ENCODE data around the gene SMAD6. TPM values are rescaled to one million over a fixed set of nuclear protein-coding genes. Genes with fewer than 3 reads are reported as not detected.

SMAD6 gene
- total RNA-seq = 0.27 TPM
- not detected for polyA plus RNA-seq

DNA sequence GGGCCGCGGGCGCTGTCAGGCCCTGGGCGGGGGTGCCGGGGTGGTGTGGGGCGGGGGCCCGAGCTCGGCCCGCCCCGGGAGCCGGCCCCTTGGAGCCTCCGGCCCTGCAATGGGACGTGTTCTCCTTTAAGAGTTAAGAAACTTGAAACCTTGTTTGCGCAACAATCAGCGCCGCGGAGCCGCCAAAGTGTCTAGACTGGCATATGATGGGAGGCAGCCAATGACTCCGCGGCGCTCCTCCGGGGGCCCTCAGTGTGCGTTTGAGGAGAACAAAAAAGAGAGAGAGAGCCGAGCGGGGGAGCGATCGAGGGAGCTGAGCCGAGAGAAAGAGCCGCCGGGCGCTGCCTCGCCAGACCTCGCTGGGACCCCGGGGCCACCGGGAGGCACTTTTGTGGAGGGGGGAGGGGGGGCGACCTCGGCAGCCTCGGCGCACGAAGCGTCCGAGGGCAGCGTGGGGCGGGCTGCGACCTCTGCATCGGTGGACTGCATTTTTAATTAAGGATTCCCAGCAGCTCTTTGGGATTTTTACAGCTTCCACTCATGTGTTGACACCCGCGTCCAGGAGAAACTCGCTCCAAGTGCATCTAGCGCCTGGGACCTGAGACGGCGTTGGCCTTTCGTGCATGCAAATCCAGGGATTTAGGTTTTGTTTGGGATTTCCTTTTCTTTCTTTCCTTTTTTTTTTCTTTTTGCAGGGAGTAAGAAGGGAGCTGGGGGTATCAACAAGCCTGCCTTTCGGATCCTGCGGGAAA lies at the start of gene SMAD6:
Gene SMAD6, plus strand, starts transcription at position 202 of the 752 bp plus-strand sequence. CDS start 1,023 bp downstream, outside the sequence.
- Mint-ChIP-seq H3K9me3 (peaks cover 0 to 3% (median 0%) of the 10 kb centered on the region in 7 donors), H3K27me3 (peaks cover 38% of the 10 kb centered on the region), H3K4me1 (peaks cover 0 to 25% (median 7%) of the 10 kb centered on the region in 4 donors), H3K36me3 (no peaks in the 10 kb centered on the region), H3K27ac (peak within 1 kb of the TSS in 2 of 3 donors; percentile 18 to 71), H3K4me3 (peak within 1 kb of the TSS; percentile 90 to 97 (median 93))
- Histone ChIP-seq H3K9me3 (ENCODE audit: control insufficient read depth in 2 of 2, low read length in 2 of 2) (no peaks in the 10 kb centered on the region), H3K4me3 (ENCODE audit: low read depth, low read length) (peak within 1 kb of the TSS; percentile 70), H3K36me3 (ENCODE audit: control insufficient read depth, insufficient read depth, low read length) (no peaks in the 10 kb centered on the region), H3K4me1 (ENCODE audit: control insufficient read depth, insufficient read depth, low read length, poor library complexity, severe bottlenecking) (peaks cover 35% of the 10 kb centered on the region), H3K27ac (ENCODE audit: insufficient read depth, low read length, poor library complexity, severe bottlenecking) (no peak within 1 kb of the TSS), H3K27me3 (ENCODE audit: control insufficient read depth, insufficient read depth, low read length) (peaks cover 8% of the 10 kb centered on the region)
- peak; percentile 50 to 85 (median 59) for DNase-seq
- ATAC-seq (ENCODE audit: low read depth in 2 of 2) = peak; percentile 23 to 32

DNA sequence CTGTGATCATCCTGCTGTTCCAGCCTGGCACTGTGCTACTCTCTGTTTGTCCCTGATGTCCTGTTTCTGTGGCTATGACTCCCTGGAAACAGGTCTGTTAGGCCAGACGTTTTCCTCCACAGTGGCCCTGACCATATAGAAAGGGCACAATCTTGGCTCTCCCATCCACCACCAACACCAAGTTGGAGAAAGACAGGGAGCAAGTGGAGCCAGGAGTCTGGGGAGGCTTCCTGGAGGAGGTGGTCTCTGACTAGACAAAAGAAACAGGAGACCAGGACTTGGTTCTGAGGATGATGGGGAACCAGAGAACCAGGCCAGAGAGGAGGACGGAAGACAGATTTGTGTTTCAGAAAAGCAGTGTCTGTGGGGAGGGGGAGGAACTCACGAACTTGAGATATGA lies 49.2 kb upstream of the SMAD6 start:
- H3K36me3 ChIP-seq (ENCODE audit: control insufficient read depth, insufficient read depth, low read length) = no peaks in the 10 kb centered on the region
- no peak overlapping the region for H3K4me3 Mint-ChIP-seq
- no peaks in the 10 kb centered on the region for H3K9me3 ChIP-seq (ENCODE audit: control insufficient read depth in 2 of 2, low read length in 2 of 2)
- H3K4me3 ChIP-seq (ENCODE audit: low read depth, low read length) = no peak overlapping the region
- ATAC-seq (ENCODE audit: low read depth in 2 of 2) = no peak
- no peak overlapping the region for H3K27ac ChIP-seq (ENCODE audit: insufficient read depth, low read length, poor library complexity, severe bottlenecking)
- H3K4me1 ChIP-seq (ENCODE audit: control insufficient read depth, insufficient read depth, low read length, poor library complexity, severe bottlenecking) = peaks cover 6% of the 10 kb centered on the region
- peak overlapping the region in 1 of 3 donors; percentile 74 for H3K27ac Mint-ChIP-seq
- H3K27me3 Mint-ChIP-seq = peaks cover 26% of the 10 kb centered on the region
- no peak for DNase-seq
- peaks cover 0 to 24% (median 2%) of the 10 kb centered on the region in 4 donors for H3K4me1 Mint-ChIP-seq
- H3K36me3 Mint-ChIP-seq = no peaks in the 10 kb centered on the region
- H3K27me3 ChIP-seq (ENCODE audit: control insufficient read depth, insufficient read depth, low read length) = no peaks in the 10 kb centered on the region
- peaks cover 0 to 1% (median 0%) of the 10 kb centered on the region in 7 donors for H3K9me3 Mint-ChIP-seq

GRCh38 chr15:66653398-66653797 lies 48.6 kb upstream of the SMAD6 start:
- Mint-ChIP-seq H3K4me1 (peaks cover 0 to 24% (median 2%) of the 10 kb centered on the region in 4 donors), H3K4me3 (no peak overlapping the region), H3K36me3 (no peaks in the 10 kb centered on the region), H3K27ac (peak overlapping the region in 2 of 3 donors; percentile 63 to 74), H3K27me3 (peaks cover 23% of the 10 kb centered on the region), H3K9me3 (peaks cover 0 to 1% (median 0%) of the 10 kb centered on the region in 7 donors)
- no peaks in the 10 kb centered on the region for H3K9me3 ChIP-seq (ENCODE audit: control insufficient read depth in 2 of 2, low read length in 2 of 2)
- no peak overlapping the region for H3K27ac ChIP-seq (ENCODE audit: insufficient read depth, low read length, poor library complexity, severe bottlenecking)
- H3K4me1 ChIP-seq (ENCODE audit: control insufficient read depth, insufficient read depth, low read length, poor library complexity, severe bottlenecking) = peaks cover 6% of the 10 kb centered on the region
- ATAC-seq (ENCODE audit: low read depth in 2 of 2) = no peak
- H3K4me3 ChIP-seq (ENCODE audit: low read depth, low read length) = no peak overlapping the region
- no peaks in the 10 kb centered on the region for H3K36me3 ChIP-seq (ENCODE audit: control insufficient read depth, insufficient read depth, low read length)
- DNase-seq = no peak
- no peaks in the 10 kb centered on the region for H3K27me3 ChIP-seq (ENCODE audit: control insufficient read depth, insufficient read depth, low read length)

- Mint-ChIP-seq H3K27ac (peak overlapping the region in 1 of 3 donors; percentile 74), H3K4me3 (peak overlapping the region in 2 of 4 donors; percentile 6 to 82), H3K9me3 (peaks cover 0 to 1% (median 0%) of the 10 kb centered on the region in 7 donors), H3K4me1 (peaks cover 0 to 24% (median 2%) of the 10 kb centered on the region in 4 donors), H3K27me3 (peaks cover 21% of the 10 kb centered on the region), H3K36me3 (no peaks in the 10 kb centered on the region)
- no peaks in the 10 kb centered on the region for H3K36me3 ChIP-seq (ENCODE audit: control insufficient read depth, insufficient read depth, low read length)
- H3K27me3 ChIP-seq (ENCODE audit: control insufficient read depth, insufficient read depth, low read length) = no peaks in the 10 kb centered on the region
- ATAC-seq (ENCODE audit: low read depth in 2 of 2) = no peak
- no peaks in the 10 kb centered on the region for H3K9me3 ChIP-seq (ENCODE audit: control insufficient read depth in 2 of 2, low read length in 2 of 2)
- H3K4me1 ChIP-seq (ENCODE audit: control insufficient read depth, insufficient read depth, low read length, poor library complexity, severe bottlenecking) = peaks cover 6% of the 10 kb centered on the region
- no peak overlapping the region for H3K4me3 ChIP-seq (ENCODE audit: low read depth, low read length)
- no peak for DNase-seq
- H3K27ac ChIP-seq (ENCODE audit: insufficient read depth, low read length, poor library complexity, severe bottlenecking) = no peak overlapping the region
Observed at GRCh38 chr15:66653852-66654251, 48.2 kb upstream of the SMAD6 start.

- Mint-ChIP-seq H3K4me1 (peaks cover 0 to 24% (median 2%) of the 10 kb centered on the region in 4 donors), H3K27me3 (peaks cover 21% of the 10 kb centered on the region), H3K36me3 (no peaks in the 10 kb centered on the region), H3K4me3 (peak overlapping the region in 2 of 4 donors; percentile 6 to 82), H3K9me3 (peaks cover 0 to 1% (median 0%) of the 10 kb centered on the region in 7 donors), H3K27ac (peak overlapping the region in 1 of 3 donors; percentile 74)
- peak in 1 of 3 donors; percentile 25 for DNase-seq
- Histone ChIP-seq H3K4me3 (ENCODE audit: low read depth, low read length) (no peak overlapping the region), H3K9me3 (ENCODE audit: control insufficient read depth in 2 of 2, low read length in 2 of 2) (no peaks in the 10 kb centered on the region), H3K27ac (ENCODE audit: insufficient read depth, low read length, poor library complexity, severe bottlenecking) (no peak overlapping the region), H3K36me3 (ENCODE audit: control insufficient read depth, insufficient read depth, low read length) (no peaks in the 10 kb centered on the region), H3K4me1 (ENCODE audit: control insufficient read depth, insufficient read depth, low read length, poor library complexity, severe bottlenecking) (peaks cover 6% of the 10 kb centered on the region), H3K27me3 (ENCODE audit: control insufficient read depth, insufficient read depth, low read length) (no peaks in the 10 kb centered on the region)
- peak in 1 of 2 donors; percentile 18 for ATAC-seq (ENCODE audit: low read depth in 2 of 2)
Observed at GRCh38 chr15:66654361-66654738, 47.7 kb upstream of the SMAD6 start.

DNA sequence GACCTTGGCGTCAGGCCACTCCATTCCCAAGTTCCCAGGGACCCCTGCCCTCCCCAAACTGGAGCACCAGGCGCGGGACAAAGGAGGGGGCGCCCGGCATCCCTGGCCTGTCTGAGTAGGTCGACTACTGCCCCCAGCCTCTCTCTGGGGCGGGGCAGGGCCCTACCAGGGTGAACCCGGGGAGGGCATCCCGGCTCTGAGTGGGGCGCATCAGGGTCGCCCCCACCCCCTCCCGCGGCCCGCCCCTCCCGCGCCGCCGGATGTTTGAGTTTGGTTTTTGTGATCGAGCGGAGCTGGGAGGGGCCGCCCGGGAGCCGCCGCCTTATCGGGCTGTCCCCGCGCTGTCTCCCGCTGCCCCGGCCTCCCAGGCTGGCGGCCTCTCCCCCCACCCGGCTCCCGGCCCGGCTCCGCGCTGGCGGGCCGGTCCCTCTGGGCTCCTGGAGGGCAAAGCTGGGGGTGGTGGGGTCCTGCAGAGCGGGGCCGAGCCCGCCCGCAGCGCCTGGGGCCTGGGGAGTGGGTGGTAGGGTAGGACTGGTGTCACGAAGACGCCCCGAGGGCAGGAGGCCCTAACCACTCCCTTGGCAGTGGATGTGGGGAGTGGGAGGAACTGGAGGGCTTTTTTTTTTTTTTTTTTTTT lies 47.2 kb upstream of the SMAD6 start:
- Histone ChIP-seq H3K9me3 (ENCODE audit: control insufficient read depth in 2 of 2, low read length in 2 of 2) (no peaks in the 10 kb centered on the region), H3K4me3 (ENCODE audit: low read depth, low read length) (no peak overlapping the region), H3K4me1 (ENCODE audit: control insufficient read depth, insufficient read depth, low read length, poor library complexity, severe bottlenecking) (peaks cover 6% of the 10 kb centered on the region), H3K36me3 (ENCODE audit: control insufficient read depth, insufficient read depth, low read length) (no peaks in the 10 kb centered on the region), H3K27ac (ENCODE audit: insufficient read depth, low read length, poor library complexity, severe bottlenecking) (no peak overlapping the region), H3K27me3 (ENCODE audit: control insufficient read depth, insufficient read depth, low read length) (no peaks in the 10 kb centered on the region)
- Mint-ChIP-seq H3K36me3 (no peaks in the 10 kb centered on the region), H3K4me3 (peak overlapping the region in 1 of 4 donors; percentile 82), H3K4me1 (peaks cover 0 to 24% (median 2%) of the 10 kb centered on the region in 4 donors), H3K27me3 (peaks cover 21% of the 10 kb centered on the region), H3K9me3 (peaks cover 0 to 1% (median 0%) of the 10 kb centered on the region in 7 donors), H3K27ac (no peak overlapping the region)
- DNase-seq (peak in 1 of 3 donors; percentile 55), ATAC-seq (ENCODE audit: low read depth in 2 of 2) (peak; percentile 52 to 59)

GRCh38 chr15:66655511-66655910 lies 46.5 kb upstream of the SMAD6 start:
- no peak for DNase-seq
- Mint-ChIP-seq H3K4me3 (peak overlapping the region in 1 of 4 donors; percentile 81), H3K4me1 (peaks cover 0 to 24% (median 2%) of the 10 kb centered on the region in 4 donors), H3K9me3 (peaks cover 0 to 1% (median 0%) of the 10 kb centered on the region in 7 donors), H3K27me3 (peaks cover 21% of the 10 kb centered on the region), H3K27ac (peak overlapping the region in 2 of 3 donors; percentile 63 to 82), H3K36me3 (no peaks in the 10 kb centered on the region)
- ATAC-seq (ENCODE audit: low read depth in 2 of 2) = no peak
- Histone ChIP-seq H3K27me3 (ENCODE audit: control insufficient read depth, insufficient read depth, low read length) (no peaks in the 10 kb centered on the region), H3K4me3 (ENCODE audit: low read depth, low read length) (no peak overlapping the region), H3K9me3 (ENCODE audit: control insufficient read depth in 2 of 2, low read length in 2 of 2) (no peaks in the 10 kb centered on the region), H3K4me1 (ENCODE audit: control insufficient read depth, insufficient read depth, low read length, poor library complexity, severe bottlenecking) (peaks cover 6% of the 10 kb centered on the region), H3K27ac (ENCODE audit: insufficient read depth, low read length, poor library complexity, severe bottlenecking) (no peak overlapping the region), H3K36me3 (ENCODE audit: control insufficient read depth, insufficient read depth, low read length) (no peaks in the 10 kb centered on the region)

Measured in CD4-positive, CD25-positive, alpha-beta regulatory T cell (primary cell).